ENCODE results near the gene PRSS16.
"Not testable (repeated sequence)": the region's sequence is repeated elsewhere in the genome, so short reads cannot be mapped to it uniquely, and the experiment has no call there.

PRSS16 gene, protein sequence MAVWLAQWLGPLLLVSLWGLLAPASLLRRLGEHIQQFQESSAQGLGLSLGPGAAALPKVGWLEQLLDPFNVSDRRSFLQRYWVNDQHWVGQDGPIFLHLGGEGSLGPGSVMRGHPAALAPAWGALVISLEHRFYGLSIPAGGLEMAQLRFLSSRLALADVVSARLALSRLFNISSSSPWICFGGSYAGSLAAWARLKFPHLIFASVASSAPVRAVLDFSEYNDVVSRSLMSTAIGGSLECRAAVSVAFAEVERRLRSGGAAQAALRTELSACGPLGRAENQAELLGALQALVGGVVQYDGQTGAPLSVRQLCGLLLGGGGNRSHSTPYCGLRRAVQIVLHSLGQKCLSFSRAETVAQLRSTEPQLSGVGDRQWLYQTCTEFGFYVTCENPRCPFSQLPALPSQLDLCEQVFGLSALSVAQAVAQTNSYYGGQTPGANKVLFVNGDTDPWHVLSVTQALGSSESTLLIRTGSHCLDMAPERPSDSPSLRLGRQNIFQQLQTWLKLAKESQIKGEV

GRCh38 chr6:27247133-27247836 is at the start of gene PRSS16:
Gene PRSS16, plus strand, starts transcription at chr6:27247701. Its CDS starts 37 bp downstream, at chr6:27247738.
- in situ Hi-C loops (cut with HindIII; ENCODE audit: low sequenced_read_pairs) = no loop called here

DNA sequence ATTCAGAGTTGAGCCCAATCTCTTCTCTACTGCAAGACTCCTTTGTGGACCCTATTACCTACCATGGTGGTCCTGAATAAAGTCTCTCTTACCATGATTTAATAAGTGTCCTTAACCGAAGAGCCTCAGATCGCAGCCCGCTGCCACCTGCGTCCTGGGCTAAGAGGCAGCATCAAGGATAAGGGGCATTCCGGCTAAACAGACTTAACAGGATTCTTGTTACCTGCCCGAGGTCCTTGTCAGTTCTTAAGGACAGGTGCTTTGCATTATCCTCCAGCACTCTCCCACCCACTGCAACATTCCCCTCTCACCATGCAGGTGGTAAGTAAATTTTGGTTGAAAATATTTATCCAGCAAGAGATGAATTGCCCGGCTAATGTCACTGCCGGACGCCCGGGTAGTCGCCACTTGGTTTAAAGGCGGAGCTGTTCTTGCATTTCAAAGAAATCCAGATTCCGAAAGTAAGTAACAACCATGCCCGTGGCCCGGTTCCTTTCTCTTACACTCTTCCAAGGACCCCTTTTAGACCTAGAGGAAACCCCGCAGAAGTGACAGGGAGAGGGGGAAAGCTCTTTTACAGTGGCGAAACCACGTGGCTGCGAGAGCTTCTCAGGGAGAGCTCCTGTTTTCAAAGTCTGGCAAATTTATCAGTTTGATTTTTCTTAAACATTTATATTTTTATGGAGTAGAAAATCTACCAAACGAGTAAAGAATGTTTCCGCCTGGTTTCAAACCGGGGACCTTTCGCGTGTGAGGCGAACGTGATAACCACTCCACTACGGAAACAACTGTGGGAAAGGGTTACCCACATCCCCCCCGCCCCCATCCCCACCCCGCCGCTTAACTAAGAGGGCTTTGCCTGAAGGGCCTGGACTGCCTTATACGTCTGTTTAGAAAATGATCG is 41.9 kb upstream of the PRSS16 start:
- in situ Hi-C loops (cut with HindIII; ENCODE audit: low sequenced_read_pairs) = loop anchor here (5.0 kb wide), 1 partner anchor 48 kb away; no protein-coding TSS in a partner anchor

DNA sequence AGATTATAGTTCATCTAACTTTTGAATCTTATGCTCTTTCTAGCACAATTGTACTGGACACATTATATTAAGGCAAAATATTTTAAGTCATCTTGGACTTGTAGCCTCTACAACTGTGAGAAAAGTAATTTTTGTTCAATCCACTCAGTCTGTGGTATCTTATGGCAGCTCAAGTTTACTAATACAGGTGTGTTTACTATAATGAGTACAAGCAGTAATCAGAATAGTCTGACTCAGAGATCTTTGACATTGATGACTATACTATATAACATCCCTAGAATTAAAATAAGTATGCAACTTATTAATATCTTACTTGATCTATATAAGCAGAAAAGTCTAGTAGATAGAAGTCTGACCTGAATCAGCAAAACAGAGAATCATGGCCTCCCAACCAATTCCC is 40.7 kb upstream of the PRSS16 start:
- in situ Hi-C loops (cut with HindIII; ENCODE audit: low sequenced_read_pairs) = loop anchor here (5.0 kb wide), 1 partner anchor 50 kb away; no protein-coding TSS in a partner anchor

GRCh38 chr6:27208042-27208441 is 39.5 kb upstream of the PRSS16 start:
- in situ Hi-C loops (cut with HindIII; ENCODE audit: low sequenced_read_pairs) = loop anchor here (5.0 kb wide), 1 partner anchor 51 kb away; no protein-coding TSS in a partner anchor

- in situ Hi-C loops (cut with HindIII; ENCODE audit: low sequenced_read_pairs) = loop anchor here (5.0 kb wide), 1 partner anchor 52 kb away; no protein-coding TSS in a partner anchor
These were observed 38.3 kb upstream of the PRSS16 start for GRCh38 chr6:27209196-27209595.

DNA sequence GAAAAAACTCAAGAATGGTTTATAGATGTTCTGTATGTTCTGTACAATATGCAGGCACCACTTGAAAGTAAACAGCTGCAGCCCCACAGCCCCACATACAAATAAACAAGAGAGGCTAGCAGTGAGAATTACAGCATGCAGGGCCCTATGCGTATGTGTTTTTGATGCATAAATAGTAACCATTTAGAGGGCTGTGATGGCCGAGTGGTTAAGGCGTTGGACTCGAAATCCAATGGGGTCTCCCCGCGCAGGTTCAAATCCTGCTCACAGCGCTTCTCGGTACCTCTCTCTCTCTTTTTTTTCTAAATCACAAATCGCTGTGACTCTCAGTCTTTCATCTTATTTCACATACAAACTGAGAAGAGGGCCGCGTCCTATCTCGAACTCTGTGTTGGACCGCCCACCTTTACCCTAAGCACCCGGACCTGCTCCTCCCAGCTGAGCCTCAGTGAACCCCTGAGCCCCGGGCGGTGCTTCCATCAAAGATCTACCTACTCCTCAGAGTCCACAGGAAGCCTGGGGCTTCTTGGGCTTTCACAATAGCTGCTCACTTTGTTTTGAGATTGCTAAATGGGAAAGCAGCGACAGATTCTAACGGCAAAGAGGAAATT is 37.7 kb upstream of the PRSS16 start:
- in situ Hi-C loops (cut with HindIII; ENCODE audit: low sequenced_read_pairs) = loop anchor here (5.0 kb wide), 2 partner anchors 52 to 63 kb away; no protein-coding TSS in a partner anchor

DNA sequence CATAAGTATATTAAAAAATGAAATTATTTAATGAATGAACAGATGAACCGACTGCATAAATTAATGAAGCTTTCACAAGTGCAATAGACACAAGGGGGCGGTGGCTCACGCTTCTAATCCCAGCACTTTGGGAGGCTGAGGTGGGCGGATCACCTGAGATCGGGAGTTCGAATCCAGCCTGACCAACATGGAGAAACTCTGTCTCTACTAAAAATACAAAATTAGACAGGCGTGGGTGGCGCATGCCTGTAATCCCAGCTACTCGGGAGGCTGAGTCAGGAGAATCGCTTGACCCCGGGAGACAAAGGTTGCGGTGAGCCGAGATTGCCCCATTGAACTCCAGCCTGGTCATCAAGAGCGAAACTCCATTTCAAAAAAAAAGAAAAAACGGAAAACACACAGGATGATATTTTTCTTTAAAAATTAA is 34.4 kb upstream of the PRSS16 start:
- in situ Hi-C loops (cut with HindIII; ENCODE audit: low sequenced_read_pairs) = loop anchor here (5.0 kb wide), 1 partner anchor 59 kb away; no protein-coding TSS in a partner anchor

DNA sequence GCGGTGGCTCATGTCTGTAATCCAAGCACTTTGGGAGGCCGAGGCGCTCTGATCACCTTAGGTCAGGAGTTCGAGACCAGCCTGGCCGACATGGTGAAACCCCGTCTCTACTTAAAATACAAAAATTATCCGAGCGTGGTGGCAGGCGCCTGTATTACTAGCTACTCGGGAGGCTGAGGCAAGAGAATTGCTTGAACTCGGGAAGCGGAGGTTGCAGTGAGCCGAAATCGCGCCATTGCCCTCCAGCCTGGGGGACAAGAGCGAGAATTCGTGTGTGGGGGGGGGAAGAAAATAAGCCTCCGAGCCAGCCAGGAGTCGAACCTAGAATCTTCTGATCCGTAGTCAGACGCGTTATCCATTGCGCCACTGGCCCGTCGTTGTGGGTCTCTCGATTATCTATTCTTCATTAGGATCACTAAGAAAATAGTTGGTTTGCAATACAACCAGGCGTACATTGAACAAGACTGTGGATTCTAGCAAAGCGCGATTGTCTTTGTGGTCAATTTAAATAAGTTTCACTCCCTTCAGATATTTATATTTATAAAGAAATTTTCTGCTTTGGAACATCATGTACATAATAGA is 33.9 kb upstream of the PRSS16 start:
- in situ Hi-C loops (cut with HindIII; ENCODE audit: low sequenced_read_pairs) = loop anchor here (5.0 kb wide), 1 partner anchor 59 kb away; no protein-coding TSS in a partner anchor

DNA sequence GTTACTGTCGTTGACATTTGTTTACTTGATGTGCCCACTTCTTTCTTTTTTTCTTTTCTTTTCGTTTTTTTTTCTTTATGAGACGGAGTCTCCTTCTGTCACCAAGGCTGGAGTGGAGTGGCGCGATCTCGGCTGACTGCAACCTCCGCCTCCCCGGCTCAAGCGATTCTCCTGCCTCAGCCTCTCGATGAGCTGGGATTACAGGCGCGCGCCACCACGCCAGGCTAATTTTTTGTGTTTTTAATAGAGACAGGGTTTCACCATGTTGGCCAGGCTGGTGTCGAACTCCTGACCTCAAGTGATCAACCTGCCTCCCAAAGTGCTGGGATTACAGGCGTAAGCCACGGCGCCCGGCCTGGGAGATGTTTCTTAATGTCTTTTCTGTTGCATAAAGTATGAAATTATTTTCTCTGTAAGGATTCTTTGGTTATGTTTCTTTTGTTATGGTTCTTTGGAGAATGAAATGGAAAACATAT is 33.3 kb upstream of the PRSS16 start:
- in situ Hi-C loops (cut with HindIII; ENCODE audit: low sequenced_read_pairs) = loop anchor here (5.0 kb wide), 1 partner anchor 58 kb away; no protein-coding TSS in a partner anchor

GRCh38 chr6:27216874-27217273 is 30.6 kb upstream of the PRSS16 start:
- in situ Hi-C loops (cut with HindIII; ENCODE audit: low sequenced_read_pairs) = no loop called here

DNA sequence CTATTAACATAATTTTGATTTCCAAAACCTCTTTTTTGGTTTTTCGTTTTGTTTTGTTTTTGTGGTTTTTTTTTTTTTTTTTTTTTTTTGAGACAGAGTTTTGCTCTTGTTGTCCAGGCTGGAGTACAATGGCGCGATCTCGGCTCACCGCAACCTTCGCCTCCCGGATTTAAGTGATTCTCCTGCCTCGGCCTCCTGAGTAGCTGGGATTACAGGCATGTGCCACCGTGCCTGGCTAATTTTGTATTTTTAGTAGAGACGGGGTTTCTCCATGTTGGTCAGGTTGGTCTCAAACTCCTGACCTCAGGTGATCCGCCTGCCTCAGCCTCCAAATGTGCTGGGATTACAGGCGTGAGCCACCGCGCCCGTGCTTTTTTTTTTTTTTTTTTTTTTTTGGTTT is 24.5 kb upstream of the PRSS16 start:
- in situ Hi-C loops (cut with HindIII; ENCODE audit: low sequenced_read_pairs) = not testable (repeated sequence)

DNA sequence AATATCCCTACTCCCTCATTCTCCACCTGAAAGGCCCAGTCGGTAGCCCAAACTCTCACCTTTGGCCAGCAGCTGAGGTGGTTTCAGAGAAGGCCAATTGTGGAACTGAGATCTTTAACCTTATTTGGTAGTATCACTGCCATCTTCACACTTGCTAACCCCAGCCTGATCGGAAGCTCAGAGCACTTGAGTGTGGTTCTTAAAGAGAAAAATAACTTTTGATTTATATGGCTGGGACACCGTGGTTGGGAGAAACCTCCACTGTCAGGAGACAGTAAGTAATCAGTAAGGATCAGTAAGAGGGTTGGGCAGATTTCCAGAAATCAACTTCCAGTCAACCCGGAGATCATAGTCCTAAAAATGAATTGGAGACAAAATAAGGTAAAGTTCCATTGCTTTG is 22.8 kb upstream of the PRSS16 start:
- in situ Hi-C loops (cut with HindIII; ENCODE audit: low sequenced_read_pairs) = no loop called here

GRCh38 chr6:27228963-27229477 is 18.5 kb upstream of the PRSS16 start:
- in situ Hi-C loops (cut with HindIII; ENCODE audit: low sequenced_read_pairs) = no loop called here

DNA sequence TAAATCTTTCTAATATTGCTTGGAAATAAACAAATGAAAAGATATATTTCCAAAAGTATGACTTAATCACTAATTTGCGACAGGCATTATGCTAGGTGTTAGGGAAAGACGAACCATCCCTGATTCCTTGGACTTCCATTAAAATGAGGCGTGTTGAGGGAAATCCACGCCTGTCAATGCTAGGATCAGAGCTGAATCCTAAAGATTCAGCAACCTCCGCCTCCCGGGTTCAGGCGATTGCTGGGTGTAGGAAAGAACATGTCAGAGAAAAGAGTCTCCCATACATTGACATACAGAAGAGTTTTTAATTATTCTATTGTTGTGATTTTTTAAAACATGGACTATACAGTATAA is 16.8 kb upstream of the PRSS16 start:
- in situ Hi-C loops (cut with HindIII; ENCODE audit: low sequenced_read_pairs) = no loop called here

GRCh38 chr6:27234576-27234975 is 12.9 kb upstream of the PRSS16 start:
- in situ Hi-C loops (cut with HindIII; ENCODE audit: low sequenced_read_pairs) = no loop called here

GRCh38 chr6:27237089-27237803 is 10.3 kb upstream of the PRSS16 start:
- in situ Hi-C loops (cut with HindIII; ENCODE audit: low sequenced_read_pairs) = no loop called here

- in situ Hi-C loops (cut with HindIII; ENCODE audit: low sequenced_read_pairs) = no loop called here
These were observed 9.2 kb upstream of the PRSS16 start for GRCh38 chr6:27238010-27238983.

Measured in endothelial cell of hepatic sinusoid (primary cell).